GM18505 (cell line): ENCODE results near the gene FAM180A.

ENCODE experiments used
- ATAC-seq: cut with Tn5 transposase; IDR thresholded peaks from one replicate; pipeline ENCODE4 v1.9.1; 2021; ENCODE audit not compliant: unreplicated experiment
- POLR2A ChIP-seq: IDR thresholded peaks from 4 replicates; pipeline ENCODE4 v1.6.1; 2011; ENCODE audit warnings: borderline replicate concordance; ENCODE audit not compliant: insufficient read depth, insufficient read length; ENCODE audit errors: extremely low read depth

FAM180A gene

DNA sequence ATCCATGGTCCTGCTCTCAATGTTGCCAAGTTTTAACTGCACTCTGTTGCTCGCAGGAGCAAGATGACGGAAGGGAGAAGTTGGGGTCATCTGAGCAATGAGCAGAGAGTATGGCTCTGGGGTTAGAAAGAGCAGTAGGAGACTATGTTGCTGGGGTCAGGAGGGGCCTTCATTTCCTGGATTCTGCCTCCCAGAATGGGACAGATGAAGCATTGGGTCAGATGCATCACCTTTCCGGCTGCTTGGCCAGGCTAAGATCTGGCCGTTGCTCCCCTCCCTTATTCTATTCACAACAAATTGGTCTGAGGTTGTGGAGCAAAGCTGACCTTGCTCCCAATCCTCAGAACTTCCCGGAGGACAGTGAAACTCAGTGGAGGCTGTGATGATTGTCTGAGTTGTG, 63.9 kb downstream of the FAM180A start:
- no peak for ATAC-seq
- no peak for TF ChIP-seq POLR2A

- no peak for TF ChIP-seq POLR2A
- ATAC-seq, result no peak
Measured at GRCh38 chr7:135684136-135684535, 64.5 kb downstream of the FAM180A start.

DNA sequence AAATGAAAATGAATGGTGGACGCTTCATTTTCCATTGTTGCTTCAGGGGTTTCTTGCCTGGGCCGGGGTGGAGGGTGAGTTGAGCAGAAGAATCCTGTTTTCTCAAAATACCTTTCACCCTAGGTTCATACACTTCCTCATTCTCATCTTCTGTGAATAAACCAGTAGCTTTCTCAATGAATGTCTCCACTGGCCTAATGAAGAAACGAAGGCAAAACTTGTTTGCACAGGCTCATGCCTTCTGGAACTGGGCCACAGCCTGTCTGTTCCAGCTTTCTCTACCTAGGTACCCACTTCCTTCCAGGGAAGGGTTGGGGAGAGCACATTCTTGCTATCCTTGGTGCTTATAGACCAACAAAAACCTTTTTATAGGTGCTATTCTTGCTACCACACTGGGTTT, 65.0 kb downstream of the FAM180A start:
- ATAC-seq, result no peak
- TF ChIP-seq POLR2A, result no peak

GRCh38 chr7:135682191-135682590, 66.4 kb downstream of the FAM180A start:
- ATAC-seq, result no peak
- TF ChIP-seq POLR2A, result no peak

DNA sequence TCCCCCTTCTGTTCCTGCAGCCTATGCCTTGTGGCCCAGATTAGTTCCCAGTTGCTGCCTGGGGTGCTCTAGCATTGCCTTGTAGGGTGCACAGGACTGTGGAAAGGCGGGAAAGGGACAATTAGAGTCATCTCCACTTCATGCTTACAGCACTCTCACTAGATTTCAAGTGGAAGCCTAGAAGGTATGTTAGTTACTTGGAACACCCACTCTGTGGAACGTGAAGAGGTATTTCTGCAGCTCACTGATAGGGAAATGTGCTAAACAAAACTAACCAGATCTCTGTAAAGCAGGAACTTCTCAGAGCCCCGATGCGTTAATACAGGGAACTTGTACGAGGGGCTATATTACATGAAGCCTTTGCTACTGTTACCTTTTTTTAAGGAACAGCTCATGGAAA, 66.9 kb downstream of the FAM180A start:
- TF ChIP-seq POLR2A, result no peak
- no peak for ATAC-seq
